Right forelimb (tissue), 1 donor: ENCODE results near the gene GPAT3.
"Not testable (repeated sequence)": the region's sequence is repeated elsewhere in the genome, so short reads cannot be mapped to it uniquely, and the experiment has no call there.

Source experiments
- DNase-seq: peaks from one replicate; pipeline ENCODE4 v3.0.0-alpha.2; 2018

GPAT3 gene

DNA sequence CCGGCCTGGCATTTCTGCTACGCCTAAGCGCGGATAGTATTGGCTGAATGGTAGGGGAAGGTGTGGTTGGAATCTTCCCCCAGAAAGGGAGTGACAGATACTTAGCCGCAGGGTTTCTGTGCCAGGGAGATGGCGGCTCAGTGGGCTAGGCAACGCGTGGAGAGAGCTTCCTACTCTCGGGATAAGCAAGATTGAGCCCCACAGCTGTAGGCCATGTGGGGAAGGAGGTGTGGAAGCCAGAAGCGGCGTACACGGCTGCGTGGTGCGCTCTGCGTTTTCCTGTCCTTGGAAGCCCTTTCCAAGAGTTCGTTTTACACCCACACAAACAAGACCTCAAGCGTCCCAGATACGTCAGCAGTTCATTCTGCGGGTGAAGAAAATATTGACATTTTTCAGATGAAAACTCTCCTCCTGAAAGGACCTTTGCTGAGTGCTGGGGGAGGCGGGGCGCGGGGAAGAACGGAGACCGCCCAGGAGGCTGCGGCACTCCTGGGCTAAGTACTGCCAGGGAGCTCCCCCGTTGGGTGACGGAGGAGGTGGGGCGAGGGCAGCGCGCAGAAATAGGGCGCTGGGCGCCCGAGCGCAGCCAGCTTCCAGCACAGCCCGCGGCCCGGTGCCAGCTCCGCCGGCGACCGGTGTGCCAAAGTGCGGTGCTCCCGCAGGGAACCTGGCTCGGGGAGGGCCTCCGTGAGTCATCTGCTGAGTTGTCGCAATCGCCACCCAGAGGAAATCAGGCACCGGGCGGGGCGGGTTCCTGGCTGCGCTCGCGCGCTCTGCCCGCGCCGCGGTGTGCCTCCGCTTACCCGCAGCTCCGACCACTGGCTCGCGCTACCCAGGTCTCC is at the start of gene GPAT3:
Gene GPAT3, plus strand, starts transcription at position 589 of the 842 bp plus-strand sequence. CDS start 515 bp downstream, outside the sequence.
- DNase-seq: peak; percentile 65

DNA sequence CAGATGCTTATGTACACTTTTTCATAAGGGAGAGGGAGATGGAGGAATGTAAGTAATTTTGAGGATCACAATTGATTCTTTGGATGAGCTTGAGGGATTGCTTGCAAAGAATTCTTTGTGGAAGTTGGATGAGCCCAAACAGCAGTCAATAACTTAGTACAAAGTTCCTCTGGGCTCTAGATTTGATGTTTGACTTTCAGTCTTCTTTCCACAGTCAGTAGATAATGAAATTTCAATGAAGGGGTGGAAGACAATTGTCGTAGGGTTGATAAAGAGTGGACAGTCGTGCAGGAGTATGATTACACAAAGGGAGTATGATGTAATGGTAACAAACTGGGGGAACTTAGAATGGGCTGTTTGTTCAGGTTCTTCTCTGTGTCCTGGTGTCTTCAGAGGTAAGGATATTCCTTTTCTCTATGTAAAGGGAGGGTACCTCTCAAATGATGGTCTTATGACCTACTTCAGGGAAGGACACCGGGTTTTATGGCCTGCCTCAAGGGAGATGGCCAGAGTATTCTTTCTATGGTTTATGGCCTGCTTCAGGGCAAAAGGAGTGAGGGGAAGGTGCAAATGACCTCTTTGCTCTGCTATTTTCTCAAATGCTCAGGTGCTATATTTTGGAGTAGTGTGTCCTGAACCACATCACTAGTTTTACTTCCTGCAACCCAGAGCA is 49.3 kb upstream of the GPAT3 start:
- DNase-seq: no peak

GRCh38 chr4:83489711-83490326 is 46.1 kb upstream of the GPAT3 start:
- no peak for DNase-seq

- DNase-seq: no peak
These were observed 44.9 kb upstream of the GPAT3 start for GRCh38 chr4:83490876-83491450.

DNA sequence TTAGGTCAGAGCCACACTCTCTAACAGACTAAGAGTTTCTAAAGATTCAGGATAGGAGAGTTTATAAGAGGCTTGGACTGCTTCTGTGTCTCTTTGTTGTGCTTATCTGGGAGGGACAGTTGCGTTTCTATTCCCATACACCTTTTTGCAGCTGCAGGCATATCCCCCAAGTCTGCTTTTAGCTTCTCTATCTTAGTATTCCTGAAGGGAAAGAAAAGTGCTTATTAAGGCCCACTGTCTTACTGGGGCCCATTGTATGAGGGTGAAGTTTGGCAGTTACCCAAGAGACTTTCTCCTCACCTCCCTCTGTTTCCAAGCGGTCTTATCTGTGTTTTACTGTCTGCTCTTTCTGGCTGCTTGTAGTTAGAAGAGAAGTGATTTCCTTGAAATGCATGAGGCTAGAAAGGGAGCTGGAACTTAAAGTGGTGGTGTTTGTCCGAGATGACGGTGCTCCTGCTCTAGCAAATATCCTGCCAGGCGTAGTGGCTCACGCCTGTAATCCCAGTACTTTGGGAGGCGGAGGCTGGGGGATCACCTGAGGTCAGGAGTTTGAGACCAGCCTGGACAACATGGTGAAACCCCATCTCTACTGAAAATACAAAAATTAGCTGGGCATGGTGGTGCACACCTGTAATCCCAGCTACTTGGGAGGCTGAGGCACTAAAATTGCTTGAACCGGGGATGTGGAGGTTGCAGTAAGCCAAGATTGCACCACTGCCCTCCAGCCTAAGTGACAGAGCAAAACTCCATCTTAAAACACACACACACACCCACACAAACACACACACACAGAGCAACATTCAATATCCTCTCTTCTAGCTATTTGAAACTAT is 39.6 kb upstream of the GPAT3 start:
- not testable (repeated sequence) for DNase-seq

GRCh38 chr4:83498187-83498586 is 37.7 kb upstream of the GPAT3 start:
- DNase-seq: no peak

DNA sequence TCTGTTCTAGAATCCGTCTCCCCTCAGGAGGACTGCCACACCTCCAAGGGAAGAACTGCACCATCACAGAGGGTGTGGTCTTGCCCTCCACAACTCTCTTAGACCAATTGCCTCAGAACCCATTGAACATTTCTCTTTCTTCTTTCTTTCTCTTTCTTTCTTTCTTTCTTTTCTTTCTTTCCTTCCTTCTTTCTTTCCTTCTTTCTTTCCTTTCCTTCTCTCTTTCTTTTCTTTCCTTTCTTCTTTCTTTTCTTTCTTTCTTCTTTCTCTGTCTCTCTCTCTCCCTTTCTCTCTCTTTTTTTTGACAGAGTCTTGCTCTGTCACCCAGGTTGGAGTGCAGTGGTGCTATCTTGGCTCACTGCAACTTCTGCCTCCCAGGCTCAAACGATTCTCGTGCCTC is 34.2 kb upstream of the GPAT3 start:
- not testable (repeated sequence) for DNase-seq

DNA sequence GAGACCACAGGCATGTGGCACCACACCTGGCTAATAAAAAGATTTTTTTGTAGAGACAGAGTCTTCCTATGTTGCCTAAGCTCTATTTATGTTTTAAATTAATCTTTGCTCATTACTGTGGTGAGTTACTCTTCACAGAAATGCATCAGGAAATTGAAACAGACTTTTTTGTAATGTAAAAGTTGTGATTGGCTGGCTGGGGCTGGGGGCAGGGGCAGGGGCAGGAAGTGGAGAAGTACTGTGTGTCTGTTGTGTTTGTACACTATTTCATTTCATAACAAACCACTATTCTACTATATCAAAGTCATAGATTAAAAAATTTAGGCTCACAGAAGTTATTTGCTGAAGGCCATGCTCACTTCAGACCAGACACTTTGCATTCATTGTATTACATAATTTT is 31.9 kb upstream of the GPAT3 start:
- DNase-seq: no peak

GRCh38 chr4:83504503-83504902 is 31.4 kb upstream of the GPAT3 start:
- DNase-seq: no peak

GRCh38 chr4:83504996-83505395 is 30.9 kb upstream of the GPAT3 start:
- DNase-seq: no peak

GRCh38 chr4:83509156-83509585 is 26.7 kb upstream of the GPAT3 start:
- not testable (repeated sequence) for DNase-seq

- DNase-seq: no peak
These were observed 25.5 kb upstream of the GPAT3 start for GRCh38 chr4:83510442-83510841.

DNA sequence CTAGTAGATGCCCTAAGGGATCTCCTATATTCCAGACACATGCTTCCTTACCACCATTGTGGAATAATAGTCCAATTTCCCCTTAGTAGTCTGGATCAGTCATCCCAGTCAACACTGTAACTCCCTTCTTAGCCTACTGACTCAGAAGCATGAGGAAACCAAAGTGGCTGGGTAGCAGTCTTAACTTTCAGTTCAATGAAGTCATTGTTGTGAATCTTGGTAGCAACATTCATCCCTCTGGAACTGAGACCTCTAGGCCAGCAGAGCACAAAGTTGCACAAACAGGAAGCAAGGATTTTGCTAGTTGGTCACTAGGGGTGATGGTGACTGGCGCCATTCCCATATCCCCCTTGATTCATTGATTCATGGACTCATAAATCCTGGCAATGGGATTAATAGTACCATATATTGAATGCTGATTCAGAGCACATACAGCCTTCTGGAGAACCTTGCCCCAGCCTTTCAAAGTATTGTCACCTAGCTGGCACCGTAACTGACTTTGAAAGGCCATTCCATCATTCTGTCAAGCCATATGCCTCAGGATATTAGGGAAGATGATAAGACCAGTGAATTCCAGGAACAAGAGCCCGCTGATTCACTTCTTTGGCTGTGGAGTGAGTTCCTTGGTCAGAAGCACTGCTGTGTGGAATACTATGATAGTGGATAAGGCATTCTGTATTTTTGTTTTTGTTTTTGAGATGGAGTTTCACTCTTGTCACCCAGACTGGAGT is 19.7 kb upstream of the GPAT3 start:
- no peak for DNase-seq

GRCh38 chr4:83522239-83522638 is 13.7 kb upstream of the GPAT3 start:
- no peak for DNase-seq

GRCh38 chr4:83527671-83528070 is 8.2 kb upstream of the GPAT3 start:
- DNase-seq: no peak

GRCh38 chr4:83536362-83537272 is 709 bp downstream of the GPAT3 start:
- DNase-seq: peak; percentile 43

GRCh38 chr4:83542225-83542624 is 6.3 kb downstream of the GPAT3 start:
- no peak for DNase-seq

DNA sequence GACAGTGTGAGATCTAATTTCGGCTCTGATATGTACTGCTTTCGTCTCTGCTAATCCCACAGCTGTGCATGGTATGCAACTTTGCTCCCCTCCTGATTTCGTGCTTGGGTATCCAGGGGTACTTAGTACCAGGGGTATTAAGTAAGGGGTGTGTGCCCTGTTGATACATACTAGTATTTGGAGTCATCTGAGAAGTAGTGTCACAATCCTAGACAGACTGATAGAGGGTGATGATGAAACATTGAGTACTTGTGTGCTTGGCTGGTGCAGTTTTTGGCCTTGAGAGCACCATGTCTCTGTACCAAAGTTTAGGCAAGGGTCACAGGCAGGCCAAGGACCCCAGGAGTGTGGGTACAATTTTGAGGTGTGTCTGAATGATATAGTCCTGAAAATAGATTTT is 10.9 kb downstream of the GPAT3 start:
- no peak for DNase-seq

- DNase-seq: no peak
These were observed 12.4 kb downstream of the GPAT3 start for GRCh38 chr4:83548151-83548905.

- no peak for DNase-seq
These were observed 16.2 kb downstream of the GPAT3 start for GRCh38 chr4:83552083-83552482.
